HG03575 (cell line): Measurements from ENCODE around the gene RBM23.

Experiments used
- ATAC-seq: cut with Tn5 transposase; IDR thresholded peaks from one replicate; pipeline ENCODE4 v1.9.1; 2021; ENCODE audit not compliant: unreplicated experiment, insufficient number of reproducible peaks, low FRiP score; ENCODE audit errors: extremely low read depth

RBM23 gene

GRCh38 chr14:22888662-22889061 lies 30.3 kb downstream of the RBM23 start:
- no peak for ATAC-seq

GRCh38 chr14:22887990-22888378 lies 31.0 kb downstream of the RBM23 start:
- ATAC-seq, result no peak

GRCh38 chr14:22887260-22887989 lies 31.5 kb downstream of the RBM23 start:
- ATAC-seq, result no peak

- no peak for ATAC-seq
Observed at GRCh38 chr14:22886500-22887259, 32.3 kb downstream of the RBM23 start.

GRCh38 chr14:22885975-22886374 lies 33.0 kb downstream of the RBM23 start:
- ATAC-seq, result no peak

- ATAC-seq, result no peak
Observed at GRCh38 chr14:22884738-22885523, 34.0 kb downstream of the RBM23 start.

- ATAC-seq, result no peak
Observed at GRCh38 chr14:22884076-22884737, 34.7 kb downstream of the RBM23 start.

- no peak for ATAC-seq
Observed at GRCh38 chr14:22883173-22883976, 35.6 kb downstream of the RBM23 start, which contains the start of gene REM2. TSS of gene REM2 (plus strand) at chr14:22883222. CDS start at chr14:22883288, 66 bp downstream.

GRCh38 chr14:22882529-22883172 lies 36.3 kb downstream of the RBM23 start:
- no peak for ATAC-seq

GRCh38 chr14:22882064-22882463 lies 36.9 kb downstream of the RBM23 start:
- no peak for ATAC-seq

GRCh38 chr14:22878271-22879246 lies 40.4 kb downstream of the RBM23 start:
- no peak for ATAC-seq

- no peak for ATAC-seq
Observed at GRCh38 chr14:22877000-22877501, 41.9 kb downstream of the RBM23 start.

- no peak for ATAC-seq
Observed at GRCh38 chr14:22875748-22876319, 43.1 kb downstream of the RBM23 start.

- no peak for ATAC-seq
Observed at GRCh38 chr14:22875003-22875747, 43.8 kb downstream of the RBM23 start.

- no peak for ATAC-seq
Observed at GRCh38 chr14:22872833-22873520, 46.0 kb downstream of the RBM23 start.
